ENCODE results near the gene ZNF831.

The ZNF831 gene

DNA sequence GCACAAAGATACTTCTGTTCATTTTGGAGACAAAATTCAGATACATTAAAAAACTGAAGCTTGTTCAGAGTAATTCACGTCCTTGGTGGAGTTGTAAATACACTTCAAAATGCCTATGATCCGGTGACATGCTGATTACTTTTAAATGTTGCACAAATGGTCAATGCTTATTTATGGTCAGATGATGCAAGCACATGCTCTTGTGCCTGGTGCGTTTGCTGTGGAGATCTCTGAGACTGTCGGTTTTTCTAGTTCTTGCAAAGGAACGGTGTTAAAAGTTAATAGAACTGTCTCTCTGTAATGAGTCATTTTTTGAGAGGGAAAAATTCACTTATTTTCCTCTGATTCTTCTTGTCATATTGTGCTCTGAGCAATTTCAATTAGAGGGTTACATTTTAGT lies 91.6 kb downstream of the ZNF831 start:
- ChIA-PET POLR2A (interaction anchor here (0.6 kb wide), 1 partner anchor 147 kb away, joined by 3 read pairs; no protein-coding TSS in a partner anchor), CTCF (interaction anchor here (1.1 kb wide), 1 partner anchor 20 kb away, joined by 3 read pairs; no protein-coding TSS in a partner anchor)
- Histone ChIP-seq H3K27ac (ENCODE audit: insufficient read depth in 1 of 2, low read depth in 1 of 2, low read length in 2 of 2, poor library complexity in 1 of 2, severe bottlenecking in 2 of 2) (no peak overlapping the region), H3K4me1 (ENCODE audit: control extremely low read depth in 1 of 4, control insufficient read depth in 4 of 4, insufficient read depth in 4 of 4, low read length in 3 of 4) (peaks cover 15 to 57% (median 42%) of the 10 kb centered on the region in 4 experiments), H3K9me3 (ENCODE audit: control extremely low read depth in 1 of 5, control insufficient read depth in 4 of 5, insufficient read depth in 2 of 5, low read depth in 1 of 5, low read length in 4 of 5) (peaks cover 0 to 14% (median 1%) of the 10 kb centered on the region in 5 experiments), H3K4me3 (ENCODE audit: control insufficient read depth in 1 of 7, extremely low read depth in 1 of 7, insufficient read depth in 4 of 7, low read depth in 2 of 7, low read length in 6 of 7) (no peak overlapping the region), H3K27me3 (replicated peaks in 2 of 5; ENCODE audit: control insufficient read depth in 4 of 5, insufficient read depth in 5 of 5, low read length in 4 of 5) (peaks cover 0 to 17% (median 0%) of the 10 kb centered on the region in 5 experiments), H3K36me3 (ENCODE audit: control insufficient read depth in 4 of 4, insufficient read depth in 4 of 4, low read length in 3 of 4) (no peaks in the 10 kb centered on the region)
- 100% methylated on average over 4 of the region's 5 CpGs for WGBS (ENCODE audit: insufficient coverage)
- no peak for DNase-seq

GRCh38 chr20:59258221-59258621 lies 94.6 kb downstream of the ZNF831 start:
- Histone ChIP-seq H3K36me3 (ENCODE audit: control insufficient read depth in 4 of 4, insufficient read depth in 4 of 4, low read length in 3 of 4) (no peaks in the 10 kb centered on the region), H3K9me3 (ENCODE audit: control extremely low read depth in 1 of 5, control insufficient read depth in 4 of 5, insufficient read depth in 2 of 5, low read depth in 1 of 5, low read length in 4 of 5) (no peaks in the 10 kb centered on the region), H3K27me3 (replicated peaks in 2 of 5; ENCODE audit: control insufficient read depth in 4 of 5, insufficient read depth in 5 of 5, low read length in 4 of 5) (peaks cover 0 to 29% (median 0%) of the 10 kb centered on the region in 5 experiments), H3K4me1 (ENCODE audit: control extremely low read depth in 1 of 4, control insufficient read depth in 4 of 4, insufficient read depth in 4 of 4, low read length in 3 of 4) (peaks cover 13 to 59% (median 39%) of the 10 kb centered on the region in 4 experiments), H3K4me3 (ENCODE audit: control insufficient read depth in 1 of 7, extremely low read depth in 1 of 7, insufficient read depth in 4 of 7, low read depth in 2 of 7, low read length in 6 of 7) (peak overlapping the region in 2 of 7 experiments; percentile 8 to 15), H3K27ac (ENCODE audit: insufficient read depth in 1 of 2, low read depth in 1 of 2, low read length in 2 of 2, poor library complexity in 1 of 2, severe bottlenecking in 2 of 2) (no peak overlapping the region)
- ChIA-PET CTCF (no interaction called here), POLR2A (interaction anchor here (1.0 kb wide), 1 partner anchor 12 kb away, joined by 4 read pairs; no protein-coding TSS in a partner anchor)
- peak; percentile 85 to 97 (median 94) for DNase-seq
- WGBS (ENCODE audit: insufficient coverage), result 0% methylated on average over 2 of the region's 2 CpGs

DNA sequence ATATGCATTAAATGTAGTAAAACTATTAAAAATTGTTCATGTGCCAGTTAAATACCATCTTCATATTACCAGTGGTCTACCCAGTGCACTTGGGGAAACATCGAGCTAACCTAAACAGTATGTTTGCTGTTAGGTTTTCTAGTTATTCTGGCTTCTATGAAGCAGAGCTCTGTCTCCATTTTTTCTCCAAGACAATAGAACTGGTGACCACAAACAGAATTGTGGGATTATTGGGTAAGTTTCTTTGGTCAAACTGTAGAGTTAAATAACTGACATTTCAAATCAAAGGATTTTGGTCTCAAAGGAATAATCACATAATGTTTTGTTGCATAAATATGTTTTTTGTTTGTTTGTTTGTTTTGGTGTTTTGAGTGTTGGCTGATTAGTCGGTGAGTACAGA lies 96.3 kb downstream of the ZNF831 start:
- no peak overlapping the region for H3K4me3 ChIP-seq (ENCODE audit: control insufficient read depth in 1 of 7, extremely low read depth in 1 of 7, insufficient read depth in 4 of 7, low read depth in 2 of 7, low read length in 6 of 7)
- H3K4me1 ChIP-seq (ENCODE audit: control extremely low read depth in 1 of 4, control insufficient read depth in 4 of 4, insufficient read depth in 4 of 4, low read length in 3 of 4), result peaks cover 8 to 41% (median 22%) of the 10 kb centered on the region in 4 experiments
- ChIA-PET POLR2A (no interaction called here), CTCF (interaction anchor here (1.1 kb wide), 1 partner anchor 144 kb away, joined by 3 read pairs; no protein-coding TSS in a partner anchor)
- H3K36me3 ChIP-seq (ENCODE audit: control insufficient read depth in 4 of 4, insufficient read depth in 4 of 4, low read length in 3 of 4), result no peaks in the 10 kb centered on the region
- H3K9me3 ChIP-seq (ENCODE audit: control extremely low read depth in 1 of 5, control insufficient read depth in 4 of 5, insufficient read depth in 2 of 5, low read depth in 1 of 5, low read length in 4 of 5), result no peaks in the 10 kb centered on the region
- no peak for DNase-seq
- WGBS (ENCODE audit: insufficient coverage), result 79% methylated on average over 2 of the region's 2 CpGs
- peaks cover 0 to 40% (median 0%) of the 10 kb centered on the region in 5 experiments for H3K27me3 ChIP-seq (replicated peaks in 2 of 5; ENCODE audit: control insufficient read depth in 4 of 5, insufficient read depth in 5 of 5, low read length in 4 of 5)
- H3K27ac ChIP-seq (ENCODE audit: insufficient read depth in 1 of 2, low read depth in 1 of 2, low read length in 2 of 2, poor library complexity in 1 of 2, severe bottlenecking in 2 of 2), result no peak overlapping the region

- Histone ChIP-seq H3K9me3 (ENCODE audit: control extremely low read depth in 1 of 5, control insufficient read depth in 4 of 5, insufficient read depth in 2 of 5, low read depth in 1 of 5, low read length in 4 of 5) (no peaks in the 10 kb centered on the region), H3K36me3 (ENCODE audit: control insufficient read depth in 4 of 4, insufficient read depth in 4 of 4, low read length in 3 of 4) (no peaks in the 10 kb centered on the region), H3K27ac (ENCODE audit: insufficient read depth in 1 of 2, low read depth in 1 of 2, low read length in 2 of 2, poor library complexity in 1 of 2, severe bottlenecking in 2 of 2) (no peak overlapping the region), H3K4me1 (ENCODE audit: control extremely low read depth in 1 of 4, control insufficient read depth in 4 of 4, insufficient read depth in 4 of 4, low read length in 3 of 4) (peaks cover 0 to 16% (median 8%) of the 10 kb centered on the region in 4 experiments), H3K4me3 (ENCODE audit: control insufficient read depth in 1 of 7, extremely low read depth in 1 of 7, insufficient read depth in 4 of 7, low read depth in 2 of 7, low read length in 6 of 7) (no peak overlapping the region), H3K27me3 (replicated peaks in 2 of 5; ENCODE audit: control insufficient read depth in 4 of 5, insufficient read depth in 5 of 5, low read length in 4 of 5) (peaks cover 0 to 57% (median 0%) of the 10 kb centered on the region in 5 experiments)
- ChIA-PET POLR2A (no interaction called here), CTCF (no interaction called here)
- DNase-seq, result no peak
These were observed 101.7 kb downstream of the ZNF831 start for GRCh38 chr20:59265298-59265697.

DNA sequence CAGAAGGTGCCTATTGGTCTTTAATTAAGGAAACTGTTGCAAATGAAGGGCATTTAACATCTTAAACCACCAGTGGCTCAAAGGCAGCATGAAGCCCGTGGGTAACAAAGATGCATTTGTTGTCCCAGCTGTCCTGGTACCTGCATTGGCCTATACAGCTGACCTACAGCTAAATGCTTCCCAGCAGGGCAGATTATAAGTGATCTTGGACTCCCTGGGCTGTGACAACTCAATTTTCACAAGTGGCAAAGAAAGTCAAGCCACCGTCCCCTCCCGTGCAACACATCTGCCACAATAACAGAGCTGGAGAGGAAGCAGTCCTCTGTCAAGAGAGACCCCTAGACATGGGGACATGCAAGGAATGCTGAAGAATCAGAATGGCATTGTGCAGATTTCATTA lies 105.2 kb downstream of the ZNF831 start:
- H3K27ac ChIP-seq (ENCODE audit: insufficient read depth in 1 of 2, low read depth in 1 of 2, low read length in 2 of 2, poor library complexity in 1 of 2, severe bottlenecking in 2 of 2), result no peak overlapping the region
- H3K4me3 ChIP-seq (ENCODE audit: control insufficient read depth in 1 of 7, extremely low read depth in 1 of 7, insufficient read depth in 4 of 7, low read depth in 2 of 7, low read length in 6 of 7), result no peak overlapping the region
- 86% methylated on average over 3 of the region's 3 CpGs for WGBS (ENCODE audit: insufficient coverage)
- CTCF ChIA-PET, result no interaction called here
- no peaks in the 10 kb centered on the region for H3K36me3 ChIP-seq (ENCODE audit: control insufficient read depth in 4 of 4, insufficient read depth in 4 of 4, low read length in 3 of 4)
- POLR2A ChIA-PET, result no interaction called here
- no peak for DNase-seq
- H3K27me3 ChIP-seq (replicated peaks in 2 of 5; ENCODE audit: control insufficient read depth in 4 of 5, insufficient read depth in 5 of 5, low read length in 4 of 5), result peaks cover 0 to 37% (median 0%) of the 10 kb centered on the region in 5 experiments
- peaks cover 0 to 12% (median 5%) of the 10 kb centered on the region in 4 experiments for H3K4me1 ChIP-seq (ENCODE audit: control extremely low read depth in 1 of 4, control insufficient read depth in 4 of 4, insufficient read depth in 4 of 4, low read length in 3 of 4)
- H3K9me3 ChIP-seq (ENCODE audit: control extremely low read depth in 1 of 5, control insufficient read depth in 4 of 5, insufficient read depth in 2 of 5, low read depth in 1 of 5, low read length in 4 of 5), result no peaks in the 10 kb centered on the region

GRCh38 chr20:59269411-59270025 lies 105.9 kb downstream of the ZNF831 start:
- ChIA-PET CTCF (interaction anchor here (0.6 to 1.0 kb wide), 2 partner anchors 10 to 109 kb away, joined by 3 read pairs; no protein-coding TSS in a partner anchor), POLR2A (interaction anchor here (1.0 kb wide), 1 partner anchor 11 kb away, joined by 4 read pairs; no protein-coding TSS in a partner anchor)
- Histone ChIP-seq H3K9me3 (ENCODE audit: control extremely low read depth in 1 of 5, control insufficient read depth in 4 of 5, insufficient read depth in 2 of 5, low read depth in 1 of 5, low read length in 4 of 5) (no peaks in the 10 kb centered on the region), H3K4me3 (ENCODE audit: control insufficient read depth in 1 of 7, extremely low read depth in 1 of 7, insufficient read depth in 4 of 7, low read depth in 2 of 7, low read length in 6 of 7) (no peak overlapping the region), H3K36me3 (ENCODE audit: control insufficient read depth in 4 of 4, insufficient read depth in 4 of 4, low read length in 3 of 4) (no peaks in the 10 kb centered on the region), H3K27ac (ENCODE audit: insufficient read depth in 1 of 2, low read depth in 1 of 2, low read length in 2 of 2, poor library complexity in 1 of 2, severe bottlenecking in 2 of 2) (no peak overlapping the region), H3K27me3 (replicated peaks in 2 of 5; ENCODE audit: control insufficient read depth in 4 of 5, insufficient read depth in 5 of 5, low read length in 4 of 5) (peaks cover 0 to 34% (median 0%) of the 10 kb centered on the region in 5 experiments), H3K4me1 (ENCODE audit: control extremely low read depth in 1 of 4, control insufficient read depth in 4 of 4, insufficient read depth in 4 of 4, low read length in 3 of 4) (peaks cover 0 to 19% (median 7%) of the 10 kb centered on the region in 4 experiments)
- peak in 2 of 3 donors; percentile 26 to 28 for DNase-seq
- WGBS (ENCODE audit: insufficient coverage), result no CpG with 5 or more reads among the region's 4 CpGs

DNA sequence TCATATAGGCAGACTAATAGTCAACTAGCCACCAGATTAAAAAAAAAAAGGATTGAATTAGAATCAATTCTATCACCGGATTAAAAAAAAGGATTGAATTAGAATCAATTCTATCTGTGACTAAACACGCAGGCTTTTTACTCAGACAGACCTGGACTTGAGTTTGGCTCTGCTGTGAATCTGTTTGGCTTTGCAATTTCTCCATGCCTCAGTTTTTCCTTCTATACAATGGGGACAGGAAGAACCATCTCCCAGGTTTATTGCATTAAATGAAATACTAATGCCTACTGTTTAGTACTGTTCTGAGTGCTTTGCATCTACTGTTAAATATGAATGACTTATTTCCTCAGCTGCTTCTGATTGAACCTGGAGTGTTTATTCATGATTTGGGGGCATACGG lies 106.8 kb downstream of the ZNF831 start:
- CTCF ChIA-PET, result interaction anchor here (0.6 kb wide), 1 partner anchor 110 kb away, joined by 3 read pairs; no protein-coding TSS in a partner anchor
- Histone ChIP-seq H3K9me3 (ENCODE audit: control extremely low read depth in 1 of 5, control insufficient read depth in 4 of 5, insufficient read depth in 2 of 5, low read depth in 1 of 5, low read length in 4 of 5) (no peaks in the 10 kb centered on the region), H3K4me3 (ENCODE audit: control insufficient read depth in 1 of 7, extremely low read depth in 1 of 7, insufficient read depth in 4 of 7, low read depth in 2 of 7, low read length in 6 of 7) (no peak overlapping the region), H3K4me1 (ENCODE audit: control extremely low read depth in 1 of 4, control insufficient read depth in 4 of 4, insufficient read depth in 4 of 4, low read length in 3 of 4) (peaks cover 0 to 19% (median 7%) of the 10 kb centered on the region in 4 experiments), H3K27me3 (replicated peaks in 2 of 5; ENCODE audit: control insufficient read depth in 4 of 5, insufficient read depth in 5 of 5, low read length in 4 of 5) (peaks cover 0 to 28% (median 0%) of the 10 kb centered on the region in 5 experiments), H3K27ac (ENCODE audit: insufficient read depth in 1 of 2, low read depth in 1 of 2, low read length in 2 of 2, poor library complexity in 1 of 2, severe bottlenecking in 2 of 2) (no peak overlapping the region), H3K36me3 (ENCODE audit: control insufficient read depth in 4 of 4, insufficient read depth in 4 of 4, low read length in 3 of 4) (no peaks in the 10 kb centered on the region)
- WGBS (ENCODE audit: insufficient coverage), result 100% methylated on average over 1 of the region's 3 CpGs
- POLR2A ChIA-PET, result interaction anchor here (1.0 kb wide), 1 partner anchor 12 kb away, joined by 4 read pairs; no protein-coding TSS in a partner anchor
- no peak for DNase-seq

Data from common myeloid progenitor, CD34-positive (primary cell).